Nephron progenitor cell (in vitro differentiated cells): ENCODE data around the gene FRMD4A.

Experiments used
- DNase-seq: peaks from one replicate; pipeline ENCODE4 v3.0.0; 2021
- H3K27ac Mint-ChIP-seq: 2 replicates; pipeline ENCODE4 v1.8.0; 2021; ENCODE audit warnings: mild to moderate bottlenecking, moderate library complexity, mixed read lengths
- H3K27me3 Mint-ChIP-seq: 2 replicates; pipeline ENCODE4 v1.8.0; 2021; ENCODE audit warnings: mild to moderate bottlenecking, low read depth, mixed read lengths; ENCODE audit not compliant: poor library complexity
- H3K36me3 Mint-ChIP-seq: 2 replicates; pipeline ENCODE4 v1.8.0; 2021; ENCODE audit warnings: low read depth, mixed read lengths
- H3K4me1 Mint-ChIP-seq: 2 replicates; pipeline ENCODE4 v1.8.0; 2021; ENCODE audit warnings: mixed read lengths
- H3K4me3 Mint-ChIP-seq: 2 replicates; pipeline ENCODE4 v1.8.0; 2021; ENCODE audit warnings: mild to moderate bottlenecking, moderate library complexity, mixed read lengths
- H3K9me3 Mint-ChIP-seq: 2 replicates; pipeline ENCODE4 v1.8.0; 2021; ENCODE audit warnings: mild to moderate bottlenecking, moderate library complexity, mixed read lengths
- TF ChIP-seq, protein P1 (sequence below): fragments of 200-600 bp; sonication (generic); IDR thresholded peaks from 2 replicates; pipeline ENCODE4 v1.5.0; 2021; ENCODE audit warnings: antibody characterized with exemption

The FRMD4A gene

GRCh38 chr10:14063531-14064285, 267.0 kb downstream of the FRMD4A start:
- H3K36me3 Mint-ChIP-seq, result peaks cover 6% of the 10 kb centered on the region
- no peak for DNase-seq
- no peak overlapping the region for H3K27ac Mint-ChIP-seq

DNA sequence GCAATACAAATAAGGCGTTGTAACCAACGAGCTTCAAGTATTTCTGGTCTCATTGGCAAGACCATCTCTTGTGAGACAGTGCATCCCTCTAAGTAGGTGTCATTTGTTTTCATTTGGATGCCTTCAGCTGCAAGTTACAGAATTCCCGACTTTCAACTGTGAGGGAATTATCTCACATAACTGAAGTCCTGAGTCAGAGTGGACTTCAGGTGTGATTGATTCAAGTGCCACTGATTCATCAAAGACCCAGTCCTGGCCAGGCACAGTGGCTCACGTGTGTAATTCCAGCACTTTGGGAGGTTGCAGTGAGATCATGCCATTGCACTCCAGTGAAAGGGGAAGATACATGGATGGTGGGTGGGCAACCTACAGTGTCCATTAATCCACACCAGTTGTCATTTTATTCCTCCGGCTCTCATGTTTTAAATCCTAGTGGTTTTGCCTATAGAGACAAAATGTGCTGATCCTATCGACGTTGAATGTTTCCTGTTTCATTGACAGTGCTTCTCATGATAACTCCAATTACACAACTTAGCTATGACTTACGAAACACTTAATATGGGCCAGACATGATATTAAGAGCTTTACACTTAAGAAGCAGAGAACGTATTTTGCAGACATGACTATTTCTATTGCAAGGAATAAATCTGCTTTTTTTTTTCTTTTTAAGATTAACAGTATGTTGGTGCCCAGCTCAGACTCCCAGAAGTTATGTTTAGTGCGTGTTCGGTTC, 268.0 kb downstream of the FRMD4A start:
- Mint-ChIP-seq H3K4me3 (no peak overlapping the region), H3K36me3 (peaks cover 6% of the 10 kb centered on the region), H3K9me3 (peaks cover 11% of the 10 kb centered on the region), H3K27me3 (peaks cover 4% of the 10 kb centered on the region), H3K27ac (no peak overlapping the region), H3K4me1 (no peaks in the 10 kb centered on the region)
- TF ChIP-seq, protein P1, sequence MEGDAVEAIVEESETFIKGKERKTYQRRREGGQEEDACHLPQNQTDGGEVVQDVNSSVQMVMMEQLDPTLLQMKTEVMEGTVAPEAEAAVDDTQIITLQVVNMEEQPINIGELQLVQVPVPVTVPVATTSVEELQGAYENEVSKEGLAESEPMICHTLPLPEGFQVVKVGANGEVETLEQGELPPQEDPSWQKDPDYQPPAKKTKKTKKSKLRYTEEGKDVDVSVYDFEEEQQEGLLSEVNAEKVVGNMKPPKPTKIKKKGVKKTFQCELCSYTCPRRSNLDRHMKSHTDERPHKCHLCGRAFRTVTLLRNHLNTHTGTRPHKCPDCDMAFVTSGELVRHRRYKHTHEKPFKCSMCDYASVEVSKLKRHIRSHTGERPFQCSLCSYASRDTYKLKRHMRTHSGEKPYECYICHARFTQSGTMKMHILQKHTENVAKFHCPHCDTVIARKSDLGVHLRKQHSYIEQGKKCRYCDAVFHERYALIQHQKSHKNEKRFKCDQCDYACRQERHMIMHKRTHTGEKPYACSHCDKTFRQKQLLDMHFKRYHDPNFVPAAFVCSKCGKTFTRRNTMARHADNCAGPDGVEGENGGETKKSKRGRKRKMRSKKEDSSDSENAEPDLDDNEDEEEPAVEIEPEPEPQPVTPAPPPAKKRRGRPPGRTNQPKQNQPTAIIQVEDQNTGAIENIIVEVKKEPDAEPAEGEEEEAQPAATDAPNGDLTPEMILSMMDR, result no peak
- DNase-seq, result no peak

More at GRCh38 chr10:14063531-14064285, 267.0 kb downstream of the FRMD4A start:
- no peak overlapping the region for H3K4me3 Mint-ChIP-seq
- H3K27me3 Mint-ChIP-seq, result peaks cover 4% of the 10 kb centered on the region
- H3K4me1 Mint-ChIP-seq, result no peaks in the 10 kb centered on the region
- TF ChIP-seq, protein P1, result no peak
- H3K9me3 Mint-ChIP-seq, result peaks cover 11% of the 10 kb centered on the region

DNA sequence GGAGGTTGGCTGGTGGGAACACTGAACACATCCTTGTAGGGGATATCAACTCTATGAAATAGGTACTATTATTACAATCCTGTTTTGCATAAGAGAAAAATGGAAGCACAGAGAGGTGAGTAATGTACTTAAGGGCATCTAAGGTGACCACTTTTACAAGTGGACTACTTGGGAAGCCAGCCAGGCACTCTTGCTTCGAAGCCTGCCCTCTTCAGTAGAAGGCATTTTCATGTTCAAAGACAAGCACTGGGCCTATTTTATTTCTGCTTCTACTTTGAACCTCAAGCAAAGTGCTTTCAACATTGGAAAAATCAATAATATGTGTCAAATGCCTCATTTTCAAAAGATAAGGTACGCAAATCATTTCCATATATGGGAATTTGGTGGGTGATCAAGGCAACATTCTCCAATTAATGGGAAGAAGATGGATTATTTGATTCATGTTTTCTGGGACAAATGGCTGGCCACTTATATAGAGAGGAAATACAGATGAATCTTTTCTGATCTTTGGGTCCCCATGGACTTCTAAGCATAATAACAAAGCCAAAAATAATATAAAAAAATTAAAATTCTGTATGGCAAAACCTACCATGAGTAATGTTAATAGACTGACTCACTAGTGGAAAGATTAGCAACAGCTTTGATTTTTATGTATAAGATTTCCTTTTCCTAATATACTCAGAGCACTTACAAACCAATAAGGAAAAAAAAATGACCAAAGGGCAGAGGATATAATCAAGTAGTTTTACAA, 270.2 kb downstream of the FRMD4A start:
- Mint-ChIP-seq H3K4me3 (no peak overlapping the region), H3K9me3 (peaks cover 11% of the 10 kb centered on the region), H3K27ac (no peak overlapping the region), H3K4me1 (peaks cover 16% of the 10 kb centered on the region), H3K27me3 (peaks cover 4% of the 10 kb centered on the region), H3K36me3 (peaks cover 11% of the 10 kb centered on the region)
- TF ChIP-seq, protein P1, result no peak
- DNase-seq, result no peak

- TF ChIP-seq, protein P1, result no peak
- H3K27me3 Mint-ChIP-seq, result peaks cover 2% of the 10 kb centered on the region
- no peak for DNase-seq
- peaks cover 44% of the 10 kb centered on the region for H3K36me3 Mint-ChIP-seq
- peaks cover 43% of the 10 kb centered on the region for H3K9me3 Mint-ChIP-seq
- H3K4me1 Mint-ChIP-seq, result peaks cover 25% of the 10 kb centered on the region
- peak overlapping the region; percentile 17 for H3K27ac Mint-ChIP-seq
- H3K4me3 Mint-ChIP-seq, result no peak overlapping the region
Observed at GRCh38 chr10:14056610-14057332, 274.0 kb downstream of the FRMD4A start.

DNA sequence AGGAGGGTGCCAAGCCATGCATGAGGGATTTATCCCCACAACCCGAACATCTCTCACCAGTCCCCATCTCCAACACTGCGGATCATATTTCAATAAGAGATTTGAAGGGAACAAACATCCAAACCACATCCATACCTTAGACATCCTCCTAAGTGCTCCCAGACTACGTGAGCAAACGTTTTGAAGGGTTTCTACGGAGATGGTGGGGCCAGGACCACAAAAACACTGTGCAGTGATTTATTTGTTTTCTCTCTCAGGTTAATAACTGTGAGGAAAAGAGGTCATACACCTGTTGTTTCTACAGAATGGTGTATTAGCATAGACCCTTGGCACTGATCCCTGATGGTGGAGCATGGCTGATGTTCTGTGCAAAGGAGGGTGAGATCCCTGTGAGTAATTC, 277.8 kb downstream of the FRMD4A start:
- Mint-ChIP-seq H3K9me3 (peaks cover 45% of the 10 kb centered on the region), H3K4me1 (peaks cover 39% of the 10 kb centered on the region), H3K36me3 (peaks cover 46% of the 10 kb centered on the region), H3K27me3 (peaks cover 6% of the 10 kb centered on the region), H3K27ac (no peak overlapping the region), H3K4me3 (no peak overlapping the region)
- no peak for DNase-seq
- TF ChIP-seq, protein P1, result no peak
